ENCODE measurements around the gene GDF7. TPM values are rescaled to one million over a fixed set of nuclear protein-coding genes. Genes with fewer than 3 reads are reported as not detected.
A peak's percentile ranks its signal among the peaks of the same experiment; 100 is the strongest.

The GDF7 gene
- total RNA-seq, 2 donors from 2014 or later: 3.6 to 3.8 TPM

GRCh38 chr2:20668451-20668850 lies 1.5 kb downstream of the GDF7 start:
- peak; percentile 69 for DNase-seq (ENCODE audit: low spot score)
- intact Hi-C loops (cut with DNase I): loop anchor here (5.0 to 10.0 kb wide), 3 partner anchors 294 to 456 kb away; partner anchors contain the start of gene TDRD15 (in 1 of the 2)

DNA sequence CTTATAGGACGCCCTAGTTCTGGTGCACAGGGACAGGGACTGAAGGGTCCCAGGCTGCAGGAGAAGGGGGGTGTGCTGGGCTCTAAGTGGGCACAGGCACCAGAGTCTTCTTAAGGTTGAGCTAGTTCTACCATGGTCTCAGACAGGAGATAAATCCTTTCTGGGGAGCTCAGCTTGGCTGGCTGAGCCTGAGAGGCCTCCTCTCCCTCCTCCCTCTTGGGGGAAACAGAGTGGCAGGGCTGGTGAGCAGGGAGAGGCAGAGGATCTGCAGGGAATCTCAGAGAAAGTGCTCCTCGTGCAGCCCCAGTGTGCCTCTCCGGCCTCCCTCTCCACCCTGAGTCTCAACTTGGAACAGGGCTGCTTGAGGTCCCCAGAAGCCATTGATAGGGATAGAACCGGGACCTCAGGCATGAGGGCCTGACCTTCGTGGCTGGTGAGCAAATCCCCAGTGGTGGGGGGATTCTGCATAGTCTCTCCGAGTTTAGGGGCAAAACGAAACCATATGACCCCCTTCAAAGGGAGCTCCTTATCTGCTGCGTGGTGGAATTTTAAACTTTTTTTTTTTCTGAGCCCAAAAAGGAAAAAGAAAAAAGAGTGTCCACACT lies 2.0 kb downstream of the GDF7 start:
- peak; percentile 52 for DNase-seq (ENCODE audit: low spot score)
- intact Hi-C loops (cut with DNase I): loop anchor here (5.0 to 10.0 kb wide), 3 partner anchors 293 to 456 kb away; partner anchors contain the start of gene TDRD15 (in 1 of the 2)

GRCh38 chr2:20669562-20670314 lies 2.8 kb downstream of the GDF7 start:
- intact Hi-C loops (cut with DNase I): loop anchor here (5.0 to 10.0 kb wide), 3 partner anchors 293 to 455 kb away; partner anchors contain the start of gene TDRD15 (in 1 of the 2)
- DNase-seq (ENCODE audit: low spot score): peak; percentile 64

- intact Hi-C loops (cut with DNase I): no loop called here
- peak; percentile 74 for DNase-seq (ENCODE audit: low spot score)
Measured at GRCh38 chr2:20670315-20671035, 3.5 kb downstream of the GDF7 start.

DNA sequence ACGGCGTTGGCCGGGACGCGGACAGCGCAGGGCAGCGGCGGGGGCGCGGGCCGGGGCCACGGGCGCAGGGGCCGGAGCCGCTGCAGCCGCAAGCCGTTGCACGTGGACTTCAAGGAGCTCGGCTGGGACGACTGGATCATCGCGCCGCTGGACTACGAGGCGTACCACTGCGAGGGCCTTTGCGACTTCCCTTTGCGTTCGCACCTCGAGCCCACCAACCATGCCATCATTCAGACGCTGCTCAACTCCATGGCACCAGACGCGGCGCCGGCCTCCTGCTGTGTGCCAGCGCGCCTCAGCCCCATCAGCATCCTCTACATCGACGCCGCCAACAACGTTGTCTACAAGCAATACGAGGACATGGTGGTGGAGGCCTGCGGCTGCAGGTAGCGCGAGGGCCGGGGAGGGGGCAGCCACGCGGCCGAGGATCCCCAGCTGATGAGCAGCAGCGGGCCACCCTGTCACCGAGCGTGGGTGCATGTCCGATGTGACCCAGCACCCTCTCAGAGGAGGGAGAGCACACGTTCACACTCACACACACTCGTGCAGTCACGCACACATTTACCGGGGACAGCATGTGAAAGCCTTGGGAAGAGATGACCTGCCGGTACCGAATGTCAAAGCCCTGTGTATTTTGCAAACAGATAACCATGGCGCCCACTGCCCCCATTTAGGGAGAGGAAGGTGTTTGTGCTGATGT lies 4.2 kb downstream of the GDF7 start:
- intact Hi-C loops (cut with DNase I): no loop called here
- peak; percentile 70 for DNase-seq (ENCODE audit: low spot score)

DNA sequence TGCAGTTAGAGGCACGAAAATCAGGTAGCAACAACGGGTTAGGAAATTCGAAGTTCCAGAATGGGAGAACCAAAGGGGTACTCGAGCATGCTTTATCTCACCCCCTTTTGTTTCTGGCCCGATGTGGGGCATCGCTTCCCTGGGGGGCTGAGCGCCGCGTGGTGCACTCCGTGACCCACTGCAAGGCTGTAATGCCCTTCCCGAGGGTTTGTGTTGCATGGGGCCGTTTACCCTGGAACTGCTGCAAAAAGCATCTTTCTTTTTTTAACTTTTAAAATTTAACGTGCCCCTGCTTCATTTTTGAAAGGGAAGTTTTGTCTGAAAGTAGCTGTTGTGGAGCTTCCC lies 4.8 kb downstream of the GDF7 start:
- intact Hi-C loops (cut with DNase I): no loop called here

DNA sequence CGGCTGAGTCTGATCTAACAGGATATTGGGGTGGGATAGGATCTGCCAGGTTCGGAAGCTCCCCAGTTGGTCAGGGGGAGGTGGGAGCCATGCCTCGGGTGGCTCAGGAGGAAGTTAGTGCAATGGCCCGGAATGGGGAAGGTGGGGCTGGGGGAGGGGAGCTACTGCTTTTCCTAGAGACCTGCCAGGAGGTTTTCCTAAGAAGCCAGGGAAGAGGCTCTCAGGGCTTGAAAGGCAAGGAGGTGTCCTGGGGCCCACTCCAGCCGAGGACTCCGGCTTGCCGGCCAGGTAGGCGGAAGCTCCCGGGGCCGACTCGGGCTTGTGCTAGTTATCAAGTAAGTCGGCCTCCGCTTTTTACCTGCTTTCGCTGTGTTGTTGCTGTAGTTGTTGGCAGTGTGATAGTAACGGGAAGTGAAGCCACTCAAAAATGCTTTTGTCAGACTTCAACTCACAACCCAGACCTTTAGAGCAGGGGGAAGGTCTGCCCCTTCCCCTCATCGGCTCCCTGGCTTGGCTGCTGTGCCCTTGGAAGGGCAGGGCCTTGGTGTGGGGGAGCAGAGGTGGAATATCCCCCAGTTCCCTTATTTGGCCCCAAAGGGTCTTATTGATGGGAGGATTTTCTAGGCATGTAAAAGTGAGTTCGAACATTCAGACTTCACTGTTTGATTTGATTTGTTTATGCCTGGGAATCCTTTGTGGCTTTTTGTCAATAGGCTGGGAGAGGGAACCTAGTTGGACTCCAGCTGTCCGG lies 5.4 kb downstream of the GDF7 start:
- intact Hi-C loops (cut with DNase I): no loop called here
- peak; percentile 72 for DNase-seq (ENCODE audit: low spot score)

More for the DNA sequence above, 4.8 kb downstream of the GDF7 start:
- peak; percentile 29 for DNase-seq (ENCODE audit: low spot score)

- intact Hi-C loops (cut with DNase I): no loop called here
- DNase-seq (ENCODE audit: low spot score): peak; percentile 26
Measured at GRCh38 chr2:20673686-20674308, 6.9 kb downstream of the GDF7 start.

DNA sequence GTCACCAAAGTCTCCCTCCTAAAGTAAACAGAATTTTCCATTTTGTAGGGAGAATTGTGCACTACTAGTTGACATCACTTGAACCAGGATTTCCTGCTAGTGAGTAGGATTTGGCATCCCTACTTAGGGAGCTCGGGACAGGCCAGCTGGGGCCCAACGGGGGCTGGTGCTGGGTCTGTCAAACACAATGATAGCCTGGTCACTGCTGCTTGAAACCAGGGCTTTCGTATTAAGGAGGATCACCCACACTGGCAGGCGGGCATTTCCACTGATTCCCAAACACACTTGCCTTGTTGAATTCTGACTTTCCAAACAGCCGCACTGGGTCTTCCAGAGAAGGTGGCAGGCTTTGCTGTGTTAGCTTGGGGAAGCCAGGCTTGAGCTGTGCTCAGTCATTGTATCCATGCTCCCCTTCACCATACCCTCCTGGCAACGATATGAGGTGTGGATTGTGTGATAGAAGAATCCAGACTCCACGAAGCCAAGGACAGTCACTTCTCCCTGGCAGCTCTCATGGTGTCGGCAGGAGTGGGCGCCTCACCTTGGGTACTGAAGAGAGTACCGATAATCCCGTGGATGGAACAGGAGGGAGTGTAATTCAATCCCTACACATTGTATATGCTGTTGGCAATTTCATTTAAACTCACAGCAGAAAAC lies 7.5 kb downstream of the GDF7 start:
- no peak for DNase-seq (ENCODE audit: low spot score)
- intact Hi-C loops (cut with DNase I): no loop called here

GRCh38 chr2:20674974-20675679 lies 8.2 kb downstream of the GDF7 start:
- intact Hi-C loops (cut with DNase I): no loop called here
- peak; percentile 93 for DNase-seq (ENCODE audit: low spot score)

- peak; percentile 73 for DNase-seq (ENCODE audit: low spot score)
- intact Hi-C loops (cut with DNase I): no loop called here
Measured at GRCh38 chr2:20675701-20676352, 8.9 kb downstream of the GDF7 start.

- intact Hi-C loops (cut with DNase I): no loop called here
- no peak for DNase-seq (ENCODE audit: low spot score)
Measured at GRCh38 chr2:20676353-20677215, 9.6 kb downstream of the GDF7 start.

DNA sequence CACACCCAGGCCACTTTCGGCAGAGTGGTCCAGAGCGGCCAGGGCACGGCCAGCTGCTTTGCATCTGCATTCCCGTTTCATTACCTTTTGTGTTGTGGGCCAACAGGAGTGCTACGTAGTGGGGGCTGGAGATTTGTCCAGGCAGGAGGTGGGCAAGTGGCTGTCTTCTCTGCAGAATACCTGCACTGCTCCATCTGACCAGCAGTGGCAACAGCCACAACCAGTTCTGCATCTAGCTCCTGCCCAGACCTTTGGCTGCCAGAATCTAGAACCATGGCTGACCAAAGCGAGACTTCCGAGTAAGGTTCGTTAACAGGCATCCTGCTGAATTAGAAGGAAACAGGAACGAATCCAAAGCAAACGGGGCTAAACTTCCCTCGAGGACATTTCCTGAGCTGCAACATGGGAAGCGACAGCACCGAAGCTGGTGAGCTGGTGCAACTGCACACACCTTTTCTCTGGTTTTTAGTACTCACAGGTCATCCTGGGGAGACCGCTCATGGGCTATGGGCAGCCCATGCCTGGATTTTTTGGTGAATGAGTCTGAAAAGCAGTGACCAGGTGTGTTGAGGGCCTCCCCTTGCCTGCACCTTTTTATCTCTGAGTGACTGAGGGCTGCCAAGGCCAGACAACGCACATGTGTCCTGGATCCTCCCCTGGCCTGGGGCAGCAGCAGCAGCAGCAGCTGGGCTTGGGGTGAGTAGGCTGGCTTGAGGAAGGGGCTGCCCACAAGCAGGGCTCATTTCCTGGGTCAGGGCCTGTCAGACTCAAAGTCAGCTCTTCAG lies 10.5 kb downstream of the GDF7 start:
- no peak for DNase-seq (ENCODE audit: low spot score)
- intact Hi-C loops (cut with DNase I): no loop called here

DNA sequence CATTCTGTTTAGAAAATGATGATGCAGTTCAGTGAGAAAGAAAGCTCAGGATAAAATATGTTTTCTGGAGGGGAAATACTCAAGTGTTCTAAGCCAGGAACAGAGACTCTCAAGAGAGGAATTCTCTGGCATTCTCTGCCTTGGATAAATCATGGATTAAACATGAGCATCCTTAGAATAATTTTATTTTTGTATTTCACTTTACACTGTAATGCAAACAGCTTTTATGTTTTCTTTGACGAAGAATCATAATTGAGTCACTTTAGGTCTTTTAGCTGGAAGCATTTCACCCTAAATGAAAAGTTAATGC lies 11.1 kb downstream of the GDF7 start:
- DNase-seq (ENCODE audit: low spot score): no peak
- intact Hi-C loops (cut with DNase I): no loop called here

- intact Hi-C loops (cut with DNase I): no loop called here
- no peak for DNase-seq (ENCODE audit: low spot score)
Measured at GRCh38 chr2:20678780-20679179, 11.8 kb downstream of the GDF7 start.
